GM18498 (cell line): ENCODE data around the gene CPA5.

Experiments used
- ATAC-seq: cut with Tn5 transposase; IDR thresholded peaks from one replicate; pipeline ENCODE4 v1.9.1; 2021; ENCODE audit warnings: mild to moderate bottlenecking, moderate library complexity; ENCODE audit not compliant: unreplicated experiment

CPA5 gene

GRCh38 chr7:130356876-130357611 lies 12.4 kb downstream of the CPA5 start:
- ATAC-seq = no peak

GRCh38 chr7:130358471-130358870 lies 13.9 kb downstream of the CPA5 start:
- no peak for ATAC-seq

DNA sequence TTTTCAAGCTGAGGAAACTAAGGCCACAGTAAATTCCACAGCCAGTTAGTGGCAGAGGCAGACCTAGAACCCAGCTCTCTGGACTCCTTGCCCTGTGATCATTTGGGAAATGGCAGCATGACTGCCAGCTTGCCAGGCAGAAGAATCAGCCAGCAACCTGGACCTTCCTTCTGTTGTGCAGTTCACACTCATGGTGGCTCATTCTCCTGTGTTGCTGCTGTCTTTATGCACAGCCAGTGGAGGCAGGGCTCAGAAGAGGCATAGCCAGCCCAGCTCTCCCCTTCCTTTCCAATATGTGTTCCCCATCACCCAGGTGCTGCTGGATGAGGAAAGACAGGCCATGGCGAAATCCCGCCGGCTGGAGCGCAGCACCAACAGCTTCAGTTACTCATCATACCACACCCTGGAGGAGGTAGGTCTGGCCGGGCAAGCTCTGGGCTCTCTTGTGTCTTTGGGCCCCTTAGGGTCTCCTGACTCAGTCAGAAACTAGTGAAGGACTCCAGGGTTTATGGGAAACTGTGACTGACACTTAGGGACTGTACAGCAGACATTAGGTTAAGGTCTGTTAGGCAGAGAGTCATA lies 14.8 kb downstream of the CPA5 start:
- ATAC-seq = no peak

GRCh38 chr7:130360518-130360917 lies 15.9 kb downstream of the CPA5 start:
- ATAC-seq = no peak

- no peak for ATAC-seq
Observed at GRCh38 chr7:130361681-130362080, 17.1 kb downstream of the CPA5 start.

- ATAC-seq = no peak
Observed at GRCh38 chr7:130362251-130362816, 17.7 kb downstream of the CPA5 start.

- no peak for ATAC-seq
Observed at GRCh38 chr7:130363026-130363847, 18.6 kb downstream of the CPA5 start.

DNA sequence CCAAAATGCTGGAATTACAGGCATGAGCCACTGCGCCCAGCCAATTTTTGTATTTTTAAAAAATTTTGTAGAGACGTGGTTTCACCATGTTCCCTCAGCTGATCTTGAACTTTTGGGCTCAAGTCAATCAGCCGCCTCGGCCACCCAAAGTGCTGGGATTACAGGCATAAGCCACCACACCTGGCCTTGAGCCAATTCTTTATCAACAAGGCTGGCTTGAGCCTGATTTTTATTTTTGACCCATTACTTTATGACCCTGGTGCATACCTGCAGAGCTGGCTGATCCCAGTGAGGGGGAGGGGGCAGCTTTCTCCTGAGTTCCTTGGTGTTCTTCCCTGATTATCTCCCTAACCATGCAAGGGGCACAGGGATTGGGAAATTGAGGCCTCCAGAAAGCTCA lies 19.8 kb downstream of the CPA5 start:
- ATAC-seq = no peak

- ATAC-seq = no peak
Observed at GRCh38 chr7:130365088-130365487, 20.5 kb downstream of the CPA5 start.

- no peak for ATAC-seq
Observed at GRCh38 chr7:130365511-130366441, 21.2 kb downstream of the CPA5 start.

DNA sequence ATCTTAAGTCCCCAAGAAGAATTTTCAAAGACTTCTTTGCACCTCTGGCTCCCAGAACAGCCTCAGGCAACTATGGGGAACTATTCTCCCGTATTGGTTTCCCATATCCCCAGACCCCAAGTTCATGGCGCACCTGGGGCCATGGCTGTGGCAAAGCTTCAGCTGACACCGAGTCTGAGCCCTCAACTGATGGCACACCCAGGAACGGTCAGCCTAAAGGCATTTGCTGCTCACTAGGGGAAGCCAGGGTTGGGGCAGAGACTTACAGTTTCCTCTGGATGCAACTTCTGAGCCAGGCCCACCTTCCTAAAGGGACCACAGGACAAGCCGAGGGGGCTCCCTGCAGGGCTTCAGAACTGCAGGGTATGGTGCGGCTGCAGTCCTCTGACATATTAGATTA lies 21.9 kb downstream of the CPA5 start:
- ATAC-seq = no peak

- no peak for ATAC-seq
Observed at GRCh38 chr7:130367088-130367755, 22.6 kb downstream of the CPA5 start.

- no peak for ATAC-seq
Observed at GRCh38 chr7:130367836-130368746, 23.5 kb downstream of the CPA5 start.

DNA sequence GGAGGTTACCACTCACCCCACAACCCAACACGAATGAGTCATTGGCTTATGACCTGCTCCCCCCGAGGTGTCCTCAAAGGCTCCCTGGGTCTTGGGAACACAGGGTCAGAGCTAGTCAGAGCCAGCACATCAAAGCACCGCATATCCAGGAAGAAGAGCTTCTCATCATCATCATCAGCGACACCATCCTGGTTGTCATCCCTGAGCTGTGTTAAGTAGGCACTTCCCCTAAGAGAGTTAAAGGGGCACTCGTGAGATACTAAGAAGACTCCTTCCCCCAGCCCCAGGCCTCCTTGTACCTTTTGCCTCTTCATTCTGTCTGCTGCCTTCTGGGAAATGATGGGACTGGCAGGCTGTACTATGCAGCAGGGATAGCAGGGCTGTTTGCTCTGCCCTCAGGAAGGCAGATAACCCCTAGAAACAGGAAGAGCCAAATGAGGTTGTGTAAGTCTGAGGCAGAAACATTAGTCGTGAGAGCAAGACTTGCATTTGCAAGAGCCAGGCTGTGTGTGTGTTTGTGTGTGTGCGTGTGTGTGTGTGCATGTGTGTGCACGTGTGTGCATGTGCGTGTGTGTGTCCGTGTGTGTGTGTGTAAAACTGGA lies 24.6 kb downstream of the CPA5 start:
- ATAC-seq = no peak

GRCh38 chr7:130369831-130370550 lies 25.4 kb downstream of the CPA5 start:
- ATAC-seq = no peak

GRCh38 chr7:130371046-130371445 lies 26.4 kb downstream of the CPA5 start:
- ATAC-seq = no peak

DNA sequence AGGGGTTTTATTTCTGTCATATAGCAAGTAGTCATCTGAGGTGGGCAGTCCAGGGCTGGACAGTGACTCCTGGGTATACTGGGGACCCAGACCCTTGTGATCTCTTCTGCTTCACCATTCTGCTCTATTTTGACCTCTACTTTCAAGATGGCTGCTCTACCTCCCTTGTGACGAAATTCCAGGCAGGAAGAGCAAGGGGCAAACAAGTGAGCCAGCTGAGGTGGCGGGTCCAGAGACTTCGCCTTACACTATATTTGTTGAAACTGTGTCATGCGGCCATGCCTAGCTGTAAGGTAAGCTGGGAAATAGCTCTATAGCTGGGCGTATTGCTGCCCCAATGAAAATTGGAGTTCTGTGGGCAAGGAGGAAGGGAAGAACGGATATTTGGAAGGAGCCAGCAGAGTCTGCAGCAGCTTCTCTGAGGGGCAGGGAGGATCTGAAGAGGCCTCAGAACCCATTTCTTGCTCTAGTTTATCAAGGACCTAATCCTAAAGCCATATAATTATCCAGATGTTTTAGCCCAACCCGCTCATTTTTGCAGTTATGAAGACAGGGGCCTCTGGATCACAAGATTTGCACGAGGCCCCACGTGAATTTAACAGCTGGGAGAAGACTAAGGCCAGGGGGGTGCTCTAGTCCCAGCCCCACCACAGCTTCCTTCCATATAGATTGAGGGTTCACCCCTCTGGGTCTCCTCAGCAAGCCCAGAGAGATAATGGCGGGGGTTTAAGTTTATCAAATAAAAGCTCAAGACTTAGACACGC lies 28.0 kb downstream of the CPA5 start:
- ATAC-seq = no peak
